HG03520 (cell line): Measurements from ENCODE around the gene SSBP4.

Experiments
- ATAC-seq: cut with Tn5 transposase; IDR thresholded peaks from one replicate; pipeline ENCODE4 v1.9.1; 2021; ENCODE audit warnings: mild to moderate bottlenecking, moderate library complexity; ENCODE audit not compliant: unreplicated experiment

SSBP4 gene

GRCh38 chr19:18431351-18432197 is 12.4 kb downstream of the SSBP4 start:
- ATAC-seq: no peak

GRCh38 chr19:18432275-18433014 is 13.2 kb downstream of the SSBP4 start:
- no peak for ATAC-seq

- no peak for ATAC-seq
Measured at GRCh38 chr19:18433015-18433691, 14.0 kb downstream of the SSBP4 start.

- ATAC-seq: no peak
Measured at GRCh38 chr19:18433735-18434398, 14.7 kb downstream of the SSBP4 start.

GRCh38 chr19:18434411-18435175 is 15.4 kb downstream of the SSBP4 start:
- no peak for ATAC-seq

- no peak for ATAC-seq
Measured at GRCh38 chr19:18435178-18435841, 16.1 kb downstream of the SSBP4 start.

- ATAC-seq: no peak
Measured at GRCh38 chr19:18435842-18436670, 16.9 kb downstream of the SSBP4 start.

GRCh38 chr19:18436671-18437490 is 17.7 kb downstream of the SSBP4 start:
- ATAC-seq: no peak

- no peak for ATAC-seq
Measured at GRCh38 chr19:18437491-18438330, 18.5 kb downstream of the SSBP4 start, which contains the start of gene ISYNA1. Gene ISYNA1, minus strand, starts transcription at chr19:18438133. Its CDS starts 154 bp downstream, at chr19:18437979.

GRCh38 chr19:18438331-18439024 is 19.3 kb downstream of the SSBP4 start:
- ATAC-seq: no peak

- no peak for ATAC-seq
Measured at GRCh38 chr19:18439025-18439909, 20.1 kb downstream of the SSBP4 start.

- no peak for ATAC-seq
Measured at GRCh38 chr19:18439910-18440237, 20.7 kb downstream of the SSBP4 start.

- no peak for ATAC-seq
Measured at GRCh38 chr19:18440415-18440877, 21.2 kb downstream of the SSBP4 start.

- no peak for ATAC-seq
Measured at GRCh38 chr19:18440936-18441803, 22.0 kb downstream of the SSBP4 start.
